NCI-H128 (cell line): ENCODE results near the gene DDTL.
"Not testable (repeated sequence)": the region's sequence is repeated elsewhere in the genome, so short reads cannot be mapped to it uniquely, and the experiment has no call there.

ENCODE experiments used
- DNase-seq: peaks from one replicate; lab custom pipeline; 2025; ENCODE audit not compliant: unreplicated experiment; lab: John Stamatoyannopoulos, UW

Gene DDTL

GRCh38 chr22:23969071-23969470 is 2.4 kb downstream of the DDTL start:
- DNase-seq = no peak

GRCh38 chr22:23970201-23970641 is 3.5 kb downstream of the DDTL start:
- no peak for DNase-seq

GRCh38 chr22:23970816-23971486 is 4.3 kb downstream of the DDTL start:
- DNase-seq = no peak

- not testable (repeated sequence) for DNase-seq
These were observed 5.2 kb downstream of the DDTL start for GRCh38 chr22:23971927-23972326.

- DNase-seq = not testable (repeated sequence)
These were observed 7.7 kb downstream of the DDTL start, which contains the start of gene DDT for GRCh38 chr22:23974345-23974744. DDT (minus strand) TSS chr22:23974441; CDS start chr22:23974414, 27 bp downstream.

GRCh38 chr22:23974836-23975352 is 8.2 kb downstream of the DDTL start:
- not testable (repeated sequence) for DNase-seq

- DNase-seq = not testable (repeated sequence)
These were observed 10.6 kb downstream of the DDTL start for GRCh38 chr22:23977304-23977703.

GRCh38 chr22:23979557-23980240 is 13.0 kb downstream of the DDTL start, which contains the start of gene GSTT2:
GSTT2 (plus strand) TSS chr22:23980134.
- DNase-seq = not testable (repeated sequence)

- DNase-seq = not testable (repeated sequence)
These were observed 13.9 kb downstream of the DDTL start for GRCh38 chr22:23980567-23980966.

- DNase-seq = no peak
These were observed 17.7 kb downstream of the DDTL start for GRCh38 chr22:23984430-23984829.

GRCh38 chr22:23986089-23986488 is 19.4 kb downstream of the DDTL start:
- not testable (repeated sequence) for DNase-seq

- DNase-seq = not testable (repeated sequence)
These were observed 20.0 kb downstream of the DDTL start for GRCh38 chr22:23986538-23987178.

- not testable (repeated sequence) for DNase-seq
These were observed 23.0 kb downstream of the DDTL start for GRCh38 chr22:23989583-23990244.

GRCh38 chr22:23993080-23993479 is 26.4 kb downstream of the DDTL start:
- DNase-seq = not testable (repeated sequence)

- not testable (repeated sequence) for DNase-seq
These were observed 27.0 kb downstream of the DDTL start for GRCh38 chr22:23993581-23994177.

GRCh38 chr22:23997092-23997491 is 30.4 kb downstream of the DDTL start:
- no peak for DNase-seq

- DNase-seq = not testable (repeated sequence)
These were observed 33.1 kb downstream of the DDTL start for GRCh38 chr22:23999779-24000178.

GRCh38 chr22:24001314-24001713 is 34.6 kb downstream of the DDTL start:
- no peak for DNase-seq

GRCh38 chr22:24002272-24002671 is 35.6 kb downstream of the DDTL start:
- no peak for DNase-seq

GRCh38 chr22:24002851-24003250 is 36.2 kb downstream of the DDTL start:
- DNase-seq = no peak

- no peak for DNase-seq
These were observed 37.2 kb downstream of the DDTL start for GRCh38 chr22:24003887-24004286.
